NCI-H146 treated with DMSO at 0.1 percent for 48 hours (cell line): ENCODE measurements around the gene RPIA.
"Not testable (repeated sequence)": the region's sequence is repeated elsewhere in the genome, so short reads cannot be mapped to it uniquely, and the experiment has no call there.

ENCODE experiments used
- DNase-seq: peaks from one replicate; lab custom pipeline; 2025; ENCODE audit not compliant: unreplicated experiment; lab: John Stamatoyannopoulos, UW

RPIA gene

GRCh38 chr2:88733155-88733902 is 41.9 kb downstream of the RPIA start:
- no peak for DNase-seq

GRCh38 chr2:88735133-88735532 is 43.7 kb downstream of the RPIA start:
- no peak for DNase-seq

GRCh38 chr2:88735853-88736252 is 44.4 kb downstream of the RPIA start:
- no peak for DNase-seq

- DNase-seq = no peak
These were observed 45.0 kb downstream of the RPIA start for GRCh38 chr2:88736437-88736836.

GRCh38 chr2:88737385-88737784 is 45.9 kb downstream of the RPIA start:
- DNase-seq = no peak

GRCh38 chr2:88738271-88738670 is 46.8 kb downstream of the RPIA start:
- DNase-seq = no peak

- peak; percentile 57 for DNase-seq
These were observed 48.6 kb downstream of the RPIA start for GRCh38 chr2:88739985-88740600.

GRCh38 chr2:88746929-88747490 is 55.5 kb downstream of the RPIA start:
- no peak for DNase-seq

GRCh38 chr2:88747990-88748389 is 56.5 kb downstream of the RPIA start:
- no peak for DNase-seq

- no peak for DNase-seq
These were observed 60.3 kb downstream of the RPIA start for GRCh38 chr2:88751768-88752167.

GRCh38 chr2:88753833-88754584 is 62.5 kb downstream of the RPIA start:
- no peak for DNase-seq

GRCh38 chr2:88754585-88755320 is 63.3 kb downstream of the RPIA start:
- no peak for DNase-seq

- DNase-seq = no peak
These were observed 64.4 kb downstream of the RPIA start for GRCh38 chr2:88755836-88756235.

- no peak for DNase-seq
These were observed 65.6 kb downstream of the RPIA start for GRCh38 chr2:88757025-88757424.

- DNase-seq = not testable (repeated sequence)
These were observed 67.2 kb downstream of the RPIA start for GRCh38 chr2:88758702-88759101.

- DNase-seq = no peak
These were observed 69.5 kb downstream of the RPIA start for GRCh38 chr2:88760819-88761598.

GRCh38 chr2:88764141-88764849 is 72.8 kb downstream of the RPIA start:
- no peak for DNase-seq

- no peak for DNase-seq
These were observed 73.3 kb downstream of the RPIA start for GRCh38 chr2:88764850-88765153.

- DNase-seq = peak; percentile 85
These were observed 73.8 kb downstream of the RPIA start for GRCh38 chr2:88765154-88765888.
